ENCODE data around the gene ZNF423.

The ZNF423 gene

DNA sequence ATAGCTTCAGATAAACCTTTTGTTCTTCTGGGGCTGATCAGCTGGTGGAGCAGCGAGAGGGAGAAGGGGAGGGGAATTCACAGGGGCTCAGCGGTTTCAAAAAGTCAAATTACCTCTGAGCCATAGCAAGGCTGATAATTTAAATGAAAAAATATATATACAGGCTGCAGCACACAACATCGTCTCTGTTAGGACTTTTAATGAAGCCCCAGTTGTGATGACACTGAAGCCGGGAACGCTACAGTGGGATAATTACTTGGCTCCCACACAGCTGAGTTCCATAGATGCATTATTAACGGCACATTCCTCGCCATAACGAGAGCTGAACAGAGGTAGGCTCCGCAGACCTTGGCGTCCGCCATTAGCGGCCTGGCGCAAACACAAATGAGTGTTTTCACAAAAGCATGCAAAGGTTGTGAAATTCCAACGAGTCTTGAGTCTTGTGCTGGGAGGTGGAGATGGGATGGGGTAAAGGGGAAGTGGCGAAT lies 266.3 kb downstream of the ZNF423 start:
- peak overlapping the region; percentile 72 for H3K27ac ChIP-seq (ENCODE audit: low read depth, low read length)
- no peak overlapping the region for H3K4me3 ChIP-seq (ENCODE audit: low read depth, low read length)
- H3K27me3 ChIP-seq (ENCODE audit: control insufficient read depth, insufficient read depth, low read length) = no peaks in the 10 kb centered on the region
- H3K36me3 ChIP-seq (ENCODE audit: control insufficient read depth, insufficient read depth, low read length) = no peaks in the 10 kb centered on the region
- no peaks in the 10 kb centered on the region for H3K9me3 ChIP-seq (ENCODE audit: control insufficient read depth, insufficient read depth, low read length)
- H3K4me1 ChIP-seq (ENCODE audit: control insufficient read depth, insufficient read depth, low read length) = peaks cover 25% of the 10 kb centered on the region
- H3K9ac ChIP-seq (ENCODE audit: low read depth, low read length) = peak overlapping the region; percentile 5; the same call in 1 of the 2 replicates

DNA sequence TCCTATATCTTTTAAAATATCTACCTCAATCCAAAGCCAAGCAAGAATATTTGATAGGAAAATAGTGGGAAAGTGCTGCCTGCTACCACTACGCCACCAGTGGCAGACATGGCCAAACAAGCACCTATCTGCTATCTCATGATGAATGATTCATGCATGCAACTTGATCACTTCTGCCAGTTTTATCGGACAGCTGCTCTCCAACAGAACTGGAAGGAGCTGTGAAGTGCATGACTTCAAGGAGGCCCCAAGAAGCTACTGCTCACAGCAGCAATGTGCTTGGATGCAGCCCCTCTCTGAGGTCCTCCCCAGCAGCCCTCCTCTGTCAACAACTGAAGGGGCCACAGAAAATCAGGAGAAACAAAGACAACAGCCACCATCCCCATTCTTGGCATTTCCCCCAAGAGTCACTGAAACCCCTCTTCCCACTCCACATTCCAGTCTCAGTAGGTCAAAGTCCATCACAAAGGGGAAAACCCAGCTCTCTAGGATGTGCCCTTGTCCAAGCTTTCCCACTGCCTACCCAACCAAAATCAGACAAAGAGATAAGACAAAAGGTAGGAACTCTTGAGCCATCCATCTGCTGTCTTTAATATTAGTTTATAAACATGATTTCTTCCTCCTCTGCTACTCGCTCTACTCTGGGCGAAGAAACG lies 267.1 kb downstream of the ZNF423 start:
- Histone ChIP-seq H3K27ac (ENCODE audit: low read depth, low read length) (peak overlapping the region; percentile 72), H3K27me3 (ENCODE audit: control insufficient read depth, insufficient read depth, low read length) (no peaks in the 10 kb centered on the region), H3K9ac (ENCODE audit: low read depth, low read length) (no peak overlapping the region)

DNA sequence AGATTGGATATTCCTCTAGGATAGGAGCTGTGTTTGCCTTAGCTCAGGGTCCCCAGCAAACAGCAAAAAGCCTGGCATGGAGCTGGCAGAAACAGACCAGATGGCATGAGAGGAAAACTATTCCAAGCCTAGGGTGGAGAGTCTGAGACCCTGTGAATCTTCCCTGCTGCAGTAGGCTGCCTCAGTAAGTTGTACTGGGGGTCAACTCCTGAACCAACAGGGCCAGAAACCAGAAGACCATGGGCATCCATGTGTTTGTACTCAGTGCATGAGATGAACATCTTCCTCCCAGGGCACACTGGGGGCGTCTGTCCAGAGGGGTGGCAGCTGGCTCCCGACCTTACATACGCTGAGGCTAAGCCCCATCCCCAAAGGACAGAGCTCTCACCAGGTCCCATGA lies 267.9 kb downstream of the ZNF423 start:
- Histone ChIP-seq H3K9me3 (ENCODE audit: control insufficient read depth, insufficient read depth, low read length) (no peaks in the 10 kb centered on the region), H3K27me3 (ENCODE audit: control insufficient read depth, insufficient read depth, low read length) (no peaks in the 10 kb centered on the region), H3K36me3 (ENCODE audit: control insufficient read depth, insufficient read depth, low read length) (no peaks in the 10 kb centered on the region), H3K4me1 (ENCODE audit: control insufficient read depth, insufficient read depth, low read length) (peaks cover 33% of the 10 kb centered on the region), H3K9ac (ENCODE audit: low read depth, low read length) (no peak overlapping the region), H3K4me3 (ENCODE audit: low read depth, low read length) (no peak overlapping the region), H3K27ac (ENCODE audit: low read depth, low read length) (no peak overlapping the region)

More for the DNA sequence above, 267.1 kb downstream of the ZNF423 start:
- Histone ChIP-seq H3K9me3 (ENCODE audit: control insufficient read depth, insufficient read depth, low read length) (no peaks in the 10 kb centered on the region), H3K4me3 (ENCODE audit: low read depth, low read length) (no peak overlapping the region), H3K36me3 (ENCODE audit: control insufficient read depth, insufficient read depth, low read length) (no peaks in the 10 kb centered on the region), H3K4me1 (ENCODE audit: control insufficient read depth, insufficient read depth, low read length) (peaks cover 30% of the 10 kb centered on the region)

DNA sequence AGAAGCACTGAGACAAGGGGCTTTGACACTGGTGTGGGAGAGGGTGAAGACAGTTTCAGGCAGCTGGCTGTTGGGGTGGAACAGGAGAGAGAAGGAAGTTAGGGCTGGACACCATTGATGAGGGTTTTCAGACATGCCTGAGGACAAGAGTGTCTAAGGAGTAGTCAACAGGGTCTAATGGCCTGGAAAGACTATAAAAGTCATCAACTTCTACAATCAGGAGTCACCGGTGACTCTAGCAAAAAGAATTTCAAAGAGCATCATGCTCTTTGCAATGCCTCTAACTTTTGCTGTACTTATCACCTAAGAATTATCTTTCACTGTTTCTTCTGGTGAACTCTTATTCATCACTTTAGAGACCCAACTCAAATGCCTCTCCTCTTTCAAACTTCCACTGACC lies 268.4 kb downstream of the ZNF423 start:
- Histone ChIP-seq H3K9me3 (ENCODE audit: control insufficient read depth, insufficient read depth, low read length) (no peaks in the 10 kb centered on the region), H3K4me1 (ENCODE audit: control insufficient read depth, insufficient read depth, low read length) (peaks cover 30% of the 10 kb centered on the region), H3K4me3 (ENCODE audit: low read depth, low read length) (no peak overlapping the region), H3K36me3 (ENCODE audit: control insufficient read depth, insufficient read depth, low read length) (no peaks in the 10 kb centered on the region), H3K27me3 (ENCODE audit: control insufficient read depth, insufficient read depth, low read length) (no peaks in the 10 kb centered on the region), H3K27ac (ENCODE audit: low read depth, low read length) (no peak overlapping the region), H3K9ac (ENCODE audit: low read depth, low read length) (no peak overlapping the region)

DNA sequence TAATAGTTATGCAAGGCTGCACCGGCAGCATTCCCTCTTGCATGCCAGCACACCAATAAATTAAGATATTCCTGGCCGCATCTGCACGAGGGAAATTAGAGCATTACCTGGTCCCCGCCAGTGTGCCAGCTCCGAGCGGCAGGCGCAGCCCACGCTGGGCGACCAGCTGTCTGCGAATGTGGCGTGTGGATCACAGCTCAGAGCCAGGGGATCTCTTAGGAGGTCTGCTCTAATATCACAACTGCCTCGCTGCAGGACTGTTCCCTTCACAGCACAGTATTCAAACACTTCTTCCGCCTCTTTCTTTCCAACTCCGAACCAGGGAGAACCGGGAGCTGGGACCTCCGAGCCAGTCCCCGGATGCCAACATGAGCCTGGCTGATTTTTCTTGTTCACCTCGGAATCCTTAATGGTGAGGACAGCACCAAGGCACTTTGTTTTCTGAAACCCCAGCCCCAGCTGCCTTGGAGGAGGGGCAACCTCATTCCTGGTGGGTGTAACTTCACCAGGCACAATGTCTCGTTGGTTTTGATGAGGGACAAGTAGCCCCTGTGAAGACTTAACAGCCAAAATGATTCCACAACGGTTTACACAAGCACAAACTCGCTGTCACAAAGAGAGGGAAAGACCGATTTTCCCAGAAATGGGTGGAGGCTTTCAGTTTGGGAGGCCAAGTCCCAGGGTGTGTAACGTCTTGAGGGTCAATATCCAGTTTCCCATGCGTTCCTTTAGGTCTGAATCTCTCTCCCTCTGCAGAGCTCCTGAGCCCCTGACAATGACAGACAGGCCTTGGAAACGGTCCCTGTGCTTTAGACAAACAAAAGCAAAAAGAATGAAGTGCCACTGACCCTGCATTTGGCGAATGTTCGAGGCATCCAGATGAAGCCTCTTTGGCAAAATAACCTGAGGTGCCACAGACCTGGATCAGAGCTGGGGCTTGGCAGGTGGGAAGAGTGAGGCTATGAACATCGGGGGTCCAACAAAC lies 269.2 kb downstream of the ZNF423 start:
- H3K36me3 ChIP-seq (ENCODE audit: control insufficient read depth, insufficient read depth, low read length) = no peaks in the 10 kb centered on the region
- H3K9me3 ChIP-seq (ENCODE audit: control insufficient read depth, insufficient read depth, low read length) = no peaks in the 10 kb centered on the region
- no peaks in the 10 kb centered on the region for H3K27me3 ChIP-seq (ENCODE audit: control insufficient read depth, insufficient read depth, low read length)
- peaks cover 29% of the 10 kb centered on the region for H3K4me1 ChIP-seq (ENCODE audit: control insufficient read depth, insufficient read depth, low read length)
- H3K27ac ChIP-seq (ENCODE audit: low read depth, low read length) = no peak overlapping the region
- no peak overlapping the region for H3K9ac ChIP-seq (ENCODE audit: low read depth, low read length)
- H3K4me3 ChIP-seq (ENCODE audit: low read depth, low read length) = no peak overlapping the region

DNA sequence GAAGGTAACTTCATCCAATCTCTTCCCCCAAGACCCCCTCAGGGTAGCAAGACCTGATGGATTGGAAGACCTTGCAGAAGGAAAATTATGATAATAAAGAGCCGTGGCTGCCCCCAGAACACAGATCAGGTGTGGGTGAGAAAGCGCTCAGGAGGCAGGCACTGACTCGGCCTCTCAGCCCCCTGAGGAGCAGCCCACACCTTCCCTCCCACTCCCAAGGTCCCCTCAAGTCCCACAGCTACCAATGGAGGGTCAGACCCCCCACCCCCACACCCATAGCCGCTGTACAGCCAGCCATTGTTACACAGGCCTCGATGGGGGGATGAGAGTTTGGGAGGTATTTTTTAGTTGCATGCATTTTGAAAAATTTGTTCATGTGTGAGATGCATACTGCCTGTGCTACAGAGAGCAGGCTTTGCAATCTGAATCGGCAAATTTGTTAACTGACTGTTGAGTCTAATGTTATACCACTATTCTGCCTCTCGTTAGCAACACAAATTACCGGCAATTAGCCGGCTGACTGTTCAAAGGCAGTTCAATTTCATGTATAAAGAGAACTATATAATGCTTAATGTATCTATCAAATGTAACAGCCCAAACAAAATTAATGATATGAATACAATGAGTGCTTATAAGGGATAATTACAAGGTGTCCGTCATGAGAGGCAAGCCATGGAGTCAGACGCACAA lies 270.6 kb downstream of the ZNF423 start:
- Histone ChIP-seq H3K4me1 (ENCODE audit: control insufficient read depth, insufficient read depth, low read length) (peaks cover 36% of the 10 kb centered on the region), H3K4me3 (ENCODE audit: low read depth, low read length) (no peak overlapping the region), H3K27me3 (ENCODE audit: control insufficient read depth, insufficient read depth, low read length) (no peaks in the 10 kb centered on the region), H3K36me3 (ENCODE audit: control insufficient read depth, insufficient read depth, low read length) (no peaks in the 10 kb centered on the region), H3K9ac (ENCODE audit: low read depth, low read length) (no peak overlapping the region), H3K27ac (ENCODE audit: low read depth, low read length) (no peak overlapping the region), H3K9me3 (ENCODE audit: control insufficient read depth, insufficient read depth, low read length) (no peaks in the 10 kb centered on the region)

DNA sequence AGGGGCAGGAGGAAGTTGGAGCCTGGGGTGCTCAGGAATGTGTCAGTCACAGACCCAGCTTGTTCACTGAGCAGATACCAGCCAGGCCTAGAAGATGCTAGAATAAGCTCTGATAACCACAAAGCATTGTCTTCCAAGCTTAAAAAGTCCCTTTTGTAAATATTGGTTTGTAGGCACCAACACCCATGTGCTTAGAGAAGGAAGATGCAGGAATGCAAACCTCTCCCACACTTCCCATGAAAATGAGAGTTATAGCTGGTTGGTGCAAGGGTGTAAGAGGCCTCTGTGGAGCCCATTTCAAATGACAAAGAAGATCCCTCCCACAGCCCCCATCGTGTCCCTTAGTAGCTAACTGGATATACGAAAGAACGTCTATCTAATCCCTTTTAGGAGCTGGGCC lies 272.0 kb downstream of the ZNF423 start:
- Histone ChIP-seq H3K4me3 (ENCODE audit: low read depth, low read length) (no peak overlapping the region), H3K36me3 (ENCODE audit: control insufficient read depth, insufficient read depth, low read length) (no peaks in the 10 kb centered on the region), H3K9me3 (ENCODE audit: control insufficient read depth, insufficient read depth, low read length) (no peaks in the 10 kb centered on the region), H3K9ac (ENCODE audit: low read depth, low read length) (no peak overlapping the region), H3K4me1 (ENCODE audit: control insufficient read depth, insufficient read depth, low read length) (peaks cover 27% of the 10 kb centered on the region), H3K27me3 (ENCODE audit: control insufficient read depth, insufficient read depth, low read length) (no peaks in the 10 kb centered on the region), H3K27ac (ENCODE audit: low read depth, low read length) (no peak overlapping the region)

DNA sequence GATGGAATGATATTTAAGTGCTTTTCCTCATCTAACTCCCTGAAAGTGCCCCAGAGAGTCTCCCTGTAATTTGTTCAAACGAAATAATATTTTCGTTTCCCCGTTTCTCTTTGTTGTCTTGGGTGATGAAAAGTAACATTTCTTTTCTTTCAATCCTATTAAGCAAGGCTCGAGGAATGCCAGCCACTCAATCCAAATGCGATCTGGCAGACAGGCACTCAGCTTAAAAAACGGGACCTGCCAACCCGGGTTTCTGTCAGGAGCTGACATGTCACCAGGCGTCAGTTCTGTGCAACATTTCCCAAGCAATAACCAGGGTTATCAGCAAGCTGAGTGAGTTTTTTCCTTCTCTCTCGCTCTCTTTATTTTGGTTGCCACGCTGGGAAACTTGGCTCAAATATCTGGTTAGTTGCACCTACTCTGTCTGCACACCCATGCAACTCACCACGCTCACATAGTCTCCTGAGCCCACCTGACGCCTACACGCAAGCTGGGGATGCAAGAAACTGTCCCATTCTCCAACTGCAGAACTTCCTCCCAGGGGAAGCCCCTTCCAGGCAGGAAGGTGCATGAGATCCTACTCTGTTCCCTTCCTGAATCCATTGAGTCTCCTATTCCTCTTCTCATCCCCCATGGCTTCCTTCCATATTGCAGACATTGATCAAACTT lies 274.1 kb downstream of the ZNF423 start:
- Histone ChIP-seq H3K27me3 (ENCODE audit: control insufficient read depth, insufficient read depth, low read length) (no peaks in the 10 kb centered on the region), H3K36me3 (ENCODE audit: control insufficient read depth, insufficient read depth, low read length) (no peaks in the 10 kb centered on the region), H3K9me3 (ENCODE audit: control insufficient read depth, insufficient read depth, low read length) (no peaks in the 10 kb centered on the region), H3K4me1 (ENCODE audit: control insufficient read depth, insufficient read depth, low read length) (peaks cover 23% of the 10 kb centered on the region), H3K27ac (ENCODE audit: low read depth, low read length) (no peak overlapping the region), H3K9ac (ENCODE audit: low read depth, low read length) (no peak overlapping the region), H3K4me3 (ENCODE audit: low read depth, low read length) (no peak overlapping the region)

DNA sequence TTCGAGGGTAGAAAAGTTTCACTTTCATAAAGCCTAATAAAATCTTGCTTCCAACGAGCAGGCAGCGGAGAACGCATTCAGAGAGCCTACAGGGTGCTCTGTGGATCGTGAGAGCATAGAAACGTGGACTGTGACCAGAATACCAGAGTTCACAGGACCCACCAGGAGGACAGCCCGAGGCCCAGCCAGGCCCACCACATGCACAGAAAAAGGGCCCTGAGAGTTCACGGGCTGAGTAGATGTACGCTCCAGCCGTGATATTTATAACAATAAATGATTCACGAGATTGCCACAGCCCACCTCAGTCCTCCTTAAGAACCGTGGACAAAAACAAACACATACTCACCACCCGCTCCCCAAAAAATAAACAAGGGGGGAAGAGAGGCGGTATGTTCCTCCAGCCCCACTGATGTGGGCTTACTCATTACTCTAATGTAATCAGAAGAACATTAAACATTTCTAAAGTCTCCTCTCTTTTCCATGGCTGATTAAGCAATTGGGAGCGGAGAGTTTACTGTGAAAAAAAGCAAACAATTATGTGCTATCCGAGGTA lies 275.1 kb downstream of the ZNF423 start:
- H3K4me1 ChIP-seq (ENCODE audit: control insufficient read depth, insufficient read depth, low read length) = peaks cover 23% of the 10 kb centered on the region
- no peak overlapping the region for H3K9ac ChIP-seq (ENCODE audit: low read depth, low read length)
- H3K27ac ChIP-seq (ENCODE audit: low read depth, low read length) = no peak overlapping the region
- no peak overlapping the region for H3K4me3 ChIP-seq (ENCODE audit: low read depth, low read length)
- no peaks in the 10 kb centered on the region for H3K9me3 ChIP-seq (ENCODE audit: control insufficient read depth, insufficient read depth, low read length)
- H3K27me3 ChIP-seq (ENCODE audit: control insufficient read depth, insufficient read depth, low read length) = no peaks in the 10 kb centered on the region
- no peaks in the 10 kb centered on the region for H3K36me3 ChIP-seq (ENCODE audit: control insufficient read depth, insufficient read depth, low read length)

DNA sequence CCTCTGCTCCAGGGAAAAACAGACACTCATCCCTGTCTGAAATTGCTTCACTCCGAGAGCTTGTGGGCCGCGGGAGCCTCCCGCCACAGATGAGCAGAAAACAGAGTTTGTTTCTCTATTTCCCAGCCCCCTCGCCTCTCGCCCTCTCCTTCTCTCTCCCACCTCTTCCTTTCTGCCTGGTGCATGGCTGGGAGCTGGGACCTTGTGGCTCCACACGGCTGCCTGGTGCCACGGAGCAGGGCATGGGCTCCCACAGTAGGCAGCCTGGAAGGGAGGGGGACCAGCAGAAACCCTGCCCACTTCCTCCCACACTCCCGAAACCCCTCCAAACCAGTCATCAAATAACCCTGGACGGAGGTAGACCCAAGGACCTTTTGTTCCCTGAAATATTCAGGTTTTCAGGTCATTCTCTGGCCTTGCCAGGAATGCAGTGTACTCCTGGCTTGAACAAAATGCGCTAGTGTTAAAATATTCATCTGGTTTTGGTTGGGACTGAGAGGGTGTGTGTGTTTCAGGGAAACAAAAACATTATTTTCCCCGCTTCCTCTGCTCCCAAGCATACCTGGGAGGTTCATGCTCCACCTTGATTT lies 277.4 kb downstream of the ZNF423 start:
- Histone ChIP-seq H3K9me3 (ENCODE audit: control insufficient read depth, insufficient read depth, low read length) (no peaks in the 10 kb centered on the region), H3K36me3 (ENCODE audit: control insufficient read depth, insufficient read depth, low read length) (no peaks in the 10 kb centered on the region), H3K4me3 (ENCODE audit: low read depth, low read length) (no peak overlapping the region), H3K27ac (ENCODE audit: low read depth, low read length) (no peak overlapping the region), H3K4me1 (ENCODE audit: control insufficient read depth, insufficient read depth, low read length) (peaks cover 23% of the 10 kb centered on the region), H3K9ac (ENCODE audit: low read depth, low read length) (no peak overlapping the region), H3K27me3 (ENCODE audit: control insufficient read depth, insufficient read depth, low read length) (no peaks in the 10 kb centered on the region)

Measured in HUES48 (cell line).